GM23338 (cell line): Measurements from ENCODE around the gene ZFP36L1. TPM values are rescaled to one million over a fixed set of nuclear protein-coding genes. Genes with fewer than 3 reads are reported as not detected.

Source experiments
- ATAC-seq: fragments of 200-7000 bp; cut with Tn5 transposase; 3 replicates; pipeline ENCODE4 v1.9.1; 2020
- DNase-seq: peaks from one replicate; pipeline ENCODE4 v3.0.0-alpha.2; 2015; ENCODE audit warnings: low spot score
- H2AFZ ChIP-seq: fragments of 200-600 bp; sonication (generic); 2 replicates; pipeline ENCODE4 v1.8.0; 2016; ENCODE audit warnings: antibody characterized with exemption, mild to moderate bottlenecking, moderate library complexity
- H3F3A ChIP-seq: fragments of 200-600 bp; sonication (generic); replicated peaks from 2 replicates; pipeline ENCODE4 v1.8.0; 2017; ENCODE audit warnings: antibody characterized with exemption, mixed run types, low read depth
- H3K27ac ChIP-seq: fragments of 200-600 bp; sonication (generic); 2 replicates; pipeline ENCODE4 v1.6.1; 2016; ENCODE audit warnings: low read depth
- H3K27me3 ChIP-seq: fragments of 200-600 bp; sonication (generic); 2 replicates; pipeline ENCODE4 v1.8.0; 2016; ENCODE audit warnings: mild to moderate bottlenecking, mixed run types, moderate library complexity; ENCODE audit not compliant: insufficient read depth
- H3K36me3 ChIP-seq: fragments of 200-600 bp; sonication (generic); 2 replicates; pipeline ENCODE4 v1.8.0; 2016; ENCODE audit warnings: mild to moderate bottlenecking; ENCODE audit not compliant: insufficient read depth
- H3K4me1 ChIP-seq: fragments of 200-600 bp; sonication (generic); 2 replicates; pipeline ENCODE4 v1.8.0; 2016; ENCODE audit warnings: mild to moderate bottlenecking, moderate library complexity; ENCODE audit not compliant: insufficient read depth
- H3K4me2 ChIP-seq: fragments of 200-600 bp; sonication (generic); 2 replicates; pipeline ENCODE4 v1.7.1; 2017; ENCODE audit warnings: mixed run types
- H3K4me3 ChIP-seq: fragments of 200-600 bp; sonication (generic); 2 replicates; pipeline ENCODE4 v1.6.1; 2016; ENCODE audit warnings: mixed run types
- H3K79me2 ChIP-seq: fragments of 200-600 bp; sonication (generic); replicated peaks from 2 replicates; pipeline ENCODE4 v1.8.0; 2017; ENCODE audit warnings: mild to moderate bottlenecking; ENCODE audit not compliant: insufficient read depth
- H3K9me2 ChIP-seq: fragments of 200-600 bp; sonication (generic); 2 replicates; pipeline ENCODE4 v1.8.0; 2017; ENCODE audit not compliant: insufficient read depth
- H4K20me1 ChIP-seq: fragments of 200-600 bp; sonication (generic); replicated peaks from 2 replicates; pipeline ENCODE4 v1.8.0; 2017; ENCODE audit warnings: mild to moderate bottlenecking; ENCODE audit not compliant: insufficient read depth
- H3K27ac Mint-ChIP-seq: 2 replicates; pipeline ENCODE4 v1.8.0; 2020; ENCODE audit warnings: inconsistent platforms, mild to moderate bottlenecking, moderate library complexity, mixed read lengths
- H3K27me3 Mint-ChIP-seq: 3 replicates; pipeline ENCODE4 v1.8.0; 2022; ENCODE audit warnings: low read depth, mild to moderate bottlenecking, moderate library complexity, mixed read lengths, inconsistent platforms; ENCODE audit not compliant: insufficient read depth, poor library complexity
- H3K36me3 Mint-ChIP-seq: 3 replicates; pipeline ENCODE4 v1.8.0; 2021; ENCODE audit warnings: low read depth, mild to moderate bottlenecking, inconsistent platforms, moderate library complexity, mixed read lengths
- H3K4me1 Mint-ChIP-seq: 3 replicates; pipeline ENCODE4 v1.8.0; 2020; ENCODE audit warnings: mild to moderate bottlenecking, inconsistent platforms, mixed read lengths
- H3K4me3 Mint-ChIP-seq: 3 replicates; pipeline ENCODE4 v1.8.0; 2021; ENCODE audit warnings: moderate library complexity, mild to moderate bottlenecking, inconsistent platforms, mixed read lengths
- H3K9me3 Mint-ChIP-seq: 3 replicates; pipeline ENCODE4 v1.8.0; 2020; ENCODE audit warnings: moderate library complexity, mild to moderate bottlenecking, inconsistent platforms, mixed read lengths
- CTCF ChIP-seq, 2 experiments: fragments of 200-600 bp in 1 of 2; sonication (generic) in 1 of 2; conservative IDR thresholded peaks; 2 replicates each; pipeline versions ENCODE4 v1.5.1 to v1.6.1; 2016 to 2017; ENCODE audit warnings: antibody characterized with exemption in 2 of 2, low read depth in 2 of 2, mild to moderate bottlenecking in 2 of 2, moderate library complexity in 1 of 2
- ETS1 ChIP-seq: IDR thresholded peaks from 2 replicates; pipeline ENCODE4 v1.6.1; 2016; ENCODE audit warnings: antibody characterized with exemption
- EZH2phosphoT487 ChIP-seq: fragments of 200-600 bp; sonication (generic); IDR thresholded peaks from one replicate; pipeline ENCODE4 v1.8.1; 2018; ENCODE audit warnings: antibody characterized with exemption; ENCODE audit not compliant: unreplicated experiment
- JUNB ChIP-seq: IDR thresholded peaks from one replicate; pipeline ENCODE4 v1.6.1; 2016; ENCODE audit warnings: antibody characterized with exemption; ENCODE audit not compliant: unreplicated experiment
- NANOG ChIP-seq: IDR thresholded peaks from 2 replicates; pipeline ENCODE4 v1.6.1; 2016; ENCODE audit warnings: antibody characterized with exemption, borderline replicate concordance
- REST ChIP-seq: IDR thresholded peaks from one replicate; pipeline ENCODE4 v1.6.1; 2018; ENCODE audit warnings: antibody characterized with exemption; ENCODE audit not compliant: unreplicated experiment
- STAT1 ChIP-seq: IDR thresholded peaks from one replicate; pipeline ENCODE4 v1.6.1; 2016; ENCODE audit warnings: antibody characterized with exemption; ENCODE audit not compliant: unreplicated experiment
- ZNF114 ChIP-seq: fragments of 250-450 bp; sonication (Bioruptor Pico); IDR thresholded peaks from 2 replicates; pipeline ENCODE4 v1.5.0; 2020; ENCODE audit warnings: mild to moderate bottlenecking, moderate library complexity
- ZNF331 ChIP-seq: fragments of 250-450 bp; sonication (Bioruptor Pico); IDR thresholded peaks from 2 replicates; pipeline ENCODE4 v1.5.0; 2020; ENCODE audit warnings: low read depth, mild to moderate bottlenecking, moderate library complexity
- ZNF462 ChIP-seq: fragments of 250-450 bp; sonication (Bioruptor Pico); IDR thresholded peaks from 2 replicates; pipeline ENCODE4 v1.5.0; 2020; ENCODE audit warnings: mild to moderate bottlenecking, moderate library complexity
- polyA plus RNA-seq: library from polyadenylated mRNA; unstranded; fragments of >200 nt; fragmentation: Nextera tagmentation; extraction: Ambion mirVana; gene quantifications from 2 replicates; pipeline ENCODE4 v1.2.1, GENCODE V29; 2016
- total RNA-seq: library from RNA; depleted of rRNA; stranded (reverse); fragments of >200 nt; shearing (Covaris generic); gene quantifications from 2 replicates; pipeline ENCODE4 v1.2.3, GENCODE V29; 2014

ZFP36L1 gene
- total and polyA plus RNA-seq, 2 experiments from 2014 or later: 148 to 382 TPM

GRCh38 chr14:68739701-68740100 is 53.2 kb downstream of the ZFP36L1 start:
- Histone ChIP-seq H3F3A (no peaks in the 10 kb centered on the region), H4K20me1 (no peaks in the 10 kb centered on the region), H3K79me2 (no peaks in the 10 kb centered on the region), H2AFZ (no peak overlapping the region), H3K4me2 (no peak overlapping the region), H3K4me3 (no peak overlapping the region), H3K9me2 (no peaks in the 10 kb centered on the region), H3K4me1 (no peaks in the 10 kb centered on the region; the same call in 1 of the 2 replicates), H3K36me3 (no peaks in the 10 kb centered on the region), H3K27ac (no peak overlapping the region), H3K27me3 (no peaks in the 10 kb centered on the region)
- peaks cover 18% of the 10 kb centered on the region for H3K27me3 Mint-ChIP-seq
- H3K9me3 Mint-ChIP-seq: peaks cover 8% of the 10 kb centered on the region; the same call in 2 of the 3 replicates
- H3K4me1 Mint-ChIP-seq: peaks cover 17% of the 10 kb centered on the region
- no peak overlapping the region for H3K27ac Mint-ChIP-seq
- TF ChIP-seq EZH2phosphoT487 (no peak), NANOG (no peak), CTCF (conservative IDR thresholded peaks at IDR 0.05; ENCODE audit: low read depth in 2 of 2) (no peak)
- ATAC-seq (no peak), DNase-seq (no peak)
- H3K4me3 Mint-ChIP-seq: no peak overlapping the region
- no peaks in the 10 kb centered on the region; the same call in 2 of the 3 replicates for H3K36me3 Mint-ChIP-seq

GRCh38 chr14:68738559-68738958 is 54.3 kb downstream of the ZFP36L1 start:
- Mint-ChIP-seq H3K27ac (no peak overlapping the region), H3K36me3 (no peaks in the 10 kb centered on the region; the same call in 2 of the 3 replicates)
- DNase-seq: no peak
- TF ChIP-seq ZNF462 (no peak), JUNB (no peak), ZNF331 (CRISPR knock-in tag) (no peak), ZNF114 (CRISPR knock-in tag) (no peak), STAT1 (no peak), EZH2phosphoT487 (no peak), REST (no peak), ETS1 (no peak)

More at GRCh38 chr14:68738559-68738958, 54.3 kb downstream of the ZFP36L1 start:
- no peaks in the 10 kb centered on the region for H3K27me3 ChIP-seq
- no peaks in the 10 kb centered on the region for H4K20me1 ChIP-seq
- H3K79me2 ChIP-seq: no peaks in the 10 kb centered on the region
- H3K36me3 ChIP-seq: no peaks in the 10 kb centered on the region
- no peak overlapping the region for H3K27ac ChIP-seq
- Mint-ChIP-seq H3K4me3 (no peak overlapping the region), H3K27me3 (peaks cover 18% of the 10 kb centered on the region), H3K9me3 (peaks cover 8% of the 10 kb centered on the region; the same call in 2 of the 3 replicates), H3K4me1 (peaks cover 17% of the 10 kb centered on the region)
- ATAC-seq: no peak
- H2AFZ ChIP-seq: no peak overlapping the region
- H3K4me1 ChIP-seq: no peaks in the 10 kb centered on the region; the same call in 1 of the 2 replicates
- no peaks in the 10 kb centered on the region for H3K9me2 ChIP-seq
- H3K4me2 ChIP-seq: no peak overlapping the region
- no peak overlapping the region for H3K4me3 ChIP-seq
- no peaks in the 10 kb centered on the region for H3F3A ChIP-seq
